ENCODE measurements around the gene CEP104. TPM values are rescaled to one million over a fixed set of nuclear protein-coding genes. Genes with fewer than 3 reads are reported as not detected.

Gene CEP104
- total RNA-seq, 1 experiment from 2014 or later, result 34.3 TPM

DNA sequence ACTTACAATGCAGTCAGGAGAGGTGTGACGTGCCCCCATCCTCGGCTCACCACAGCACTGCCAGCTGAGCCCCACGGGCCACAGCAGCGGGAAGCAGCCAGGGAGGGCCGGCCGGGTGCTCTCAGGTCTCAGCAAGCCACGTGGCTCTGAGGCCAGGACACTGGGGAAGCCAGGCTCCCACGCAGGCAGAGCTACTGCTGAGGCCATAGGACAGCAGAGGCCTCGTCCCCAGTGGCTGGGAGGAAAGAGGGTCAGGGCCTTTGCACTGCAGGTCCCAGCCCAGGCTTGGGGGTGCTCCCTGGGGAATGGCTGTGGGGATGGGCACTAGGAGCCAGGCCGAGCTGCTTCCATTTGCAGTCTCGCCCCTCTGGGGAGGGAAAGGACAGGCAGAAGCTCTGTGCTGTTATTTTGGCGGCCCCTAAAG is 66.5 kb downstream of the CEP104 start:
- no peaks in the 10 kb centered on the region for H3K4me1 Mint-ChIP-seq (ENCODE audit: low read depth, unreplicated experiment)
- no peak for TF ChIP-seq CTCF (IDR thresholded peaks at IDR 0.05; ENCODE audit: unreplicated experiment)
- no peaks in the 10 kb centered on the region for H3K27me3 Mint-ChIP-seq (ENCODE audit: unreplicated experiment)
- no peak overlapping the region for H3K27ac Mint-ChIP-seq (ENCODE audit: unreplicated experiment)
- BruUV-seq (replicated peaks), result no TSS peak
- intact Hi-C loops (cut with micrococcal nuclease; ENCODE audit: unreplicated experiment), result no loop called here
- DNase-seq, result no peak
- H3K36me3 Mint-ChIP-seq (ENCODE audit: insufficient read depth, unreplicated experiment), result peaks cover 15% of the 10 kb centered on the region
- H3K9me3 Mint-ChIP-seq (ENCODE audit: low read depth, unreplicated experiment), result no peaks in the 10 kb centered on the region
- CTCF ChIA-PET, result no interaction called here
- no peak overlapping the region for H3K4me3 Mint-ChIP-seq (ENCODE audit: low read depth, unreplicated experiment)

- H3K9me3 Mint-ChIP-seq (ENCODE audit: low read depth, unreplicated experiment), result no peaks in the 10 kb centered on the region
- intact Hi-C loops (cut with micrococcal nuclease; ENCODE audit: unreplicated experiment), result no loop called here
- no peak overlapping the region for H3K4me3 Mint-ChIP-seq (ENCODE audit: low read depth, unreplicated experiment)
- DNase-seq, result no peak
- H3K36me3 Mint-ChIP-seq (ENCODE audit: insufficient read depth, unreplicated experiment), result peaks cover 12% of the 10 kb centered on the region
- CTCF ChIA-PET, result no interaction called here
- BruUV-seq (replicated peaks), result no TSS peak
- no peaks in the 10 kb centered on the region for H3K4me1 Mint-ChIP-seq (ENCODE audit: low read depth, unreplicated experiment)
- H3K27ac Mint-ChIP-seq (ENCODE audit: unreplicated experiment), result no peak overlapping the region
- H3K27me3 Mint-ChIP-seq (ENCODE audit: unreplicated experiment), result no peaks in the 10 kb centered on the region
- no peak for TF ChIP-seq CTCF (IDR thresholded peaks at IDR 0.05; ENCODE audit: unreplicated experiment)
Observed at GRCh38 chr1:3789421-3790300, 67.3 kb downstream of the CEP104 start.

DNA sequence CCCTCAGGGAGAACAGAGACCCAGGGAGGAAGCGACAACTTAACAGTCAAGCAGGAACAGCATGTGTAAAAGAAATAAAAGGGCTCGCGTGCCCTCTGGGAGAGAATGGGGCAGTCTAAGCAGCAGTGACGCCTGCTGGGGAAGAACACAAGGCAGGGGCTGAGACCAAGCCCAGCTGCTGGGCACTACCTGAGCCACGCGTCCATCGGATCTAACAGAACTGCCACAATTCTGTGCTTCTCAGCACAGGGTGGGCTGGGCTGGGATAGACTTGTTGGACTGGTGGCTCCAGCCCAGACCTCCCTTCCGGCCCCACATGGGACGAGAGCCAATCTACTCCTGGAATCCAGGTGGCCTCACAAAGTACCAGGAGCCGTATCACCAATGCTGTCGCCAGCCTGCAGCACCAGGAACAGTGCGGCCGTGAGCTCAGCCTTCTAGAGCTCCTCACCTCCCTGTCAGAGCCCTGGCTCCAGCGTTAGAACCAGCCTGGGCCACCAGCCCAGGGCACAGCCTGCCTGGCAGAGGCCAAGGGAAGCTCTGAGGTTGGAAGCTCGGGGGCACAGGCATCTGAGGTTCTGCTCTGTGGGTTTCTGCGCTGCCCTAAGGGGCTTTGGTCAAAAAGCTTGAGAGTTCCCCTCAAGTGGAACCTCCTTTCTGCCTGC is 68.1 kb downstream of the CEP104 start:
- Mint-ChIP-seq H3K27me3 (ENCODE audit: unreplicated experiment) (no peaks in the 10 kb centered on the region), H3K27ac (ENCODE audit: unreplicated experiment) (no peak overlapping the region), H3K4me3 (ENCODE audit: low read depth, unreplicated experiment) (no peak overlapping the region), H3K4me1 (ENCODE audit: low read depth, unreplicated experiment) (no peaks in the 10 kb centered on the region), H3K9me3 (ENCODE audit: low read depth, unreplicated experiment) (no peaks in the 10 kb centered on the region), H3K36me3 (ENCODE audit: insufficient read depth, unreplicated experiment) (peaks cover 18% of the 10 kb centered on the region)
- intact Hi-C loops (cut with micrococcal nuclease; ENCODE audit: unreplicated experiment), result no loop called here
- CTCF ChIA-PET, result no interaction called here
- DNase-seq, result no peak
- no TSS peak for BruUV-seq (replicated peaks)
- no peak for TF ChIP-seq CTCF (IDR thresholded peaks at IDR 0.05; ENCODE audit: unreplicated experiment)

- no peak for TF ChIP-seq CTCF (IDR thresholded peaks at IDR 0.05; ENCODE audit: unreplicated experiment)
- Mint-ChIP-seq H3K4me1 (ENCODE audit: low read depth, unreplicated experiment) (no peaks in the 10 kb centered on the region), H3K9me3 (ENCODE audit: low read depth, unreplicated experiment) (no peaks in the 10 kb centered on the region), H3K36me3 (ENCODE audit: insufficient read depth, unreplicated experiment) (peaks cover 22% of the 10 kb centered on the region), H3K4me3 (ENCODE audit: low read depth, unreplicated experiment) (no peak overlapping the region), H3K27me3 (ENCODE audit: unreplicated experiment) (no peaks in the 10 kb centered on the region), H3K27ac (ENCODE audit: unreplicated experiment) (no peak overlapping the region)
- BruUV-seq (replicated peaks), result no TSS peak
- CTCF ChIA-PET, result no interaction called here
- no peak for DNase-seq
- intact Hi-C loops (cut with micrococcal nuclease; ENCODE audit: unreplicated experiment), result no loop called here
Observed at GRCh38 chr1:3787745-3788605, 69.0 kb downstream of the CEP104 start.
